ENCODE data around the gene ING2. TPM values are rescaled to one million over a fixed set of nuclear protein-coding genes. Genes with fewer than 3 reads are reported as not detected.

Gene ING2
- total and polyA plus RNA-seq, 2 of the 8 experiments (the other 6 are each of a cell fraction or from before 2014, with no cell fraction given) = 5.1 to 16.1 TPM

DNA sequence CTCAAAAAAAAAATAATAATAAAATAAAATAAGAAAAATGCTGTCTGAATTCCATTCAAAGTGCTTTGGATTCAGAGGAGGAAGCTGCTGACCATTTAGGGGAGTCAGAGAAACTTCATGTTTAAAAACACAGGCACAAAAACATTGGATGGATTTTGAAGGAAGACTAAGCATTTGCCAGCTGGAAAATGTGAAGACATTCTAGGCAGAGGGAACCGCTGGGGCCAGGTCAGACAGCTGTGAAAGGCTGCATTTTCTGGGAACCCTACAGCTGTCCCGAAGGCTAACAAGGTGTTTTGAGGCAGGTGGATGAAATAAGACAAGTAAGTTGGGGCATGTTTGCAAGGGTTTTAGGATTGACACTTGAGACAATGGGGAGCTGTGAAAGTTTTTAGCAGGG, 38.6 kb downstream of the ING2 start:
- H3K18ac ChIP-seq (ENCODE audit: extremely low read depth, low read length) = no peak overlapping the region
- H3K56ac ChIP-seq (replicated peaks; ENCODE audit: insufficient read length, low read depth, low read length) = no peak overlapping the region
- no peaks in the 10 kb centered on the region; the same call in 1 of the 2 replicates for H3K23me2 ChIP-seq (ENCODE audit: low read depth, low read length)
- no peak overlapping the region for H3K23ac ChIP-seq (ENCODE audit: insufficient read length)
- H3K27ac ChIP-seq (ENCODE audit: low read depth, low read length) = no peak overlapping the region
- no peak overlapping the region for H2BK12ac ChIP-seq (ENCODE audit: low read depth, low read length)
- no peak for DNase-seq (ENCODE audit: low read depth in 1 of 2, low spot score in 2 of 2)
- FAIRE-seq = no peak
- H3K79me1 ChIP-seq (ENCODE audit: low read depth, low read length) = no peaks in the 10 kb centered on the region
- H3K4me3 ChIP-seq (ENCODE audit: extremely low read depth in 1 of 4, insufficient read depth in 2 of 4, low read depth in 3 of 4, low read length in 4 of 4) = no peak overlapping the region
- H3K27me3 ChIP-seq (replicated peaks in 1 of 4; ENCODE audit: control insufficient read depth in 3 of 4, extremely low read depth in 1 of 4, insufficient read depth in 3 of 4, low read length in 3 of 4) = no peaks in the 10 kb centered on the region
- no peak overlapping the region for H2AK5ac ChIP-seq (ENCODE audit: low read depth, low read length)
- no peak overlapping the region for H2AFZ ChIP-seq (ENCODE audit: low read length)
- peaks cover 0 to 4% of the 10 kb centered on the region in 2 experiments; a peak in 1 of 4 replicates for H3K9me3 ChIP-seq (ENCODE audit: insufficient read depth in 2 of 2, low read depth in 1 of 2, low read length in 1 of 2)
- no peaks in the 10 kb centered on the region for H3K36me3 ChIP-seq (ENCODE audit: control insufficient read depth in 2 of 4, insufficient read depth in 4 of 4, low read length in 3 of 4)
- no peak overlapping the region for H2BK5ac ChIP-seq (ENCODE audit: low read depth, low read length)
- H3K4me2 ChIP-seq (ENCODE audit: insufficient read depth in 1 of 2, low read depth in 2 of 2, low read length in 2 of 2) = no peak overlapping the region
- H2BK120ac ChIP-seq (replicated peaks; ENCODE audit: low read depth, low read length) = no peak overlapping the region
- CTCF ChIA-PET (ENCODE audit: partially characterized antibody) = no interaction called here
- no peak overlapping the region for H3K4ac ChIP-seq (replicated peaks; ENCODE audit: insufficient read length, low read depth, low read length)
- peaks cover 0 to 8% (median 4%) of the 10 kb centered on the region in 4 experiments; a peak in 6 of 7 replicates for H3K4me1 ChIP-seq (replicated peaks in 1 of 4; ENCODE audit: control insufficient read depth in 3 of 4, insufficient read depth in 4 of 4, low read length in 3 of 4)
- H4K20me1 ChIP-seq (replicated peaks in 1 of 2; ENCODE audit: control insufficient read depth in 1 of 2, insufficient read depth in 2 of 2, low read length in 2 of 2) = no peaks in the 10 kb centered on the region
- no peak overlapping the region for H3K9ac ChIP-seq (replicated peaks in 1 of 4; ENCODE audit: extremely low read depth in 1 of 4, low read depth in 3 of 4, low read length in 3 of 4)
- no peak overlapping the region for H2BK20ac ChIP-seq (ENCODE audit: low read length)
- H4K91ac ChIP-seq (replicated peaks; ENCODE audit: insufficient read length, low read length) = no peak overlapping the region
- no peaks in the 10 kb centered on the region for H3K79me2 ChIP-seq (ENCODE audit: control insufficient read depth in 1 of 2, insufficient read depth in 2 of 2, low read length in 2 of 2)
- H3K14ac ChIP-seq (ENCODE audit: insufficient read length) = no peak overlapping the region
- H4K5ac ChIP-seq (ENCODE audit: insufficient read length, low read depth, low read length) = no peak overlapping the region
- 93% methylated on average over 2 of the region's 2 CpGs; no CpG with 5 or more reads in 1 of the 2 experiments for WGBS, 2 experiments (ENCODE audit: extremely low coverage in 1 of 2, insufficient coverage in 1 of 2, insufficient read length in 1 of 2, insufficient replicate concordance in 2 of 2, low coverage in 1 of 2, low lambda C conversion rate in 2 of 2, missing lambda C conversion rate in 1 of 2)
- no peak overlapping the region for H2BK15ac ChIP-seq (ENCODE audit: low read length)
- H4K8ac ChIP-seq (ENCODE audit: extremely low read depth, insufficient read depth, low read length) = no peak overlapping the region
- POLR2A ChIA-PET (ENCODE audit: partially characterized antibody) = interaction anchor here (1.4 kb wide), 1 partner anchor 10 kb away, joined by 4 read pairs; no protein-coding TSS in a partner anchor
- TF ChIP-seq CEBPB (IDR thresholded peaks at IDR 0.05; ENCODE audit: low read depth, low read length) (no peak), HDAC6 (IDR thresholded peaks at IDR 0.05; ENCODE audit: low read depth, low read length) (no peak)

All from H1 (cell line).